Hematopoietic multipotent progenitor cell treated with erythropoietin and hydrocortisone succinate and interleukin-3 and kit ligand, for 15 days (in vitro differentiated cells): ENCODE measurements around the gene HDLBP.

Source experiments
- DNase-seq: peaks from one replicate; pipeline ENCODE4 v3.0.0-alpha.2; 2015; ENCODE audit warnings: low spot score

The HDLBP gene

GRCh38 chr2:241189856-241190201 lies 125.6 kb downstream of the HDLBP start:
- no peak for DNase-seq

GRCh38 chr2:241189093-241189855 lies 126.2 kb downstream of the HDLBP start:
- no peak for DNase-seq

- no peak for DNase-seq
Observed at GRCh38 chr2:241188361-241189092, 126.9 kb downstream of the HDLBP start, which contains the start of gene ANO7. Gene ANO7, plus strand, starts transcription at chr2:241188677. Its CDS starts 1,387 bp downstream, at chr2:241190064.

- no peak for DNase-seq
Observed at GRCh38 chr2:241187918-241188234, 127.6 kb downstream of the HDLBP start.

- DNase-seq: no peak
Observed at GRCh38 chr2:241187101-241187917, 128.2 kb downstream of the HDLBP start.

GRCh38 chr2:241185961-241186360 lies 129.5 kb downstream of the HDLBP start:
- DNase-seq: no peak

GRCh38 chr2:241184901-241185300 lies 130.6 kb downstream of the HDLBP start:
- DNase-seq: no peak

GRCh38 chr2:241183221-241183620 lies 132.3 kb downstream of the HDLBP start:
- no peak for DNase-seq

GRCh38 chr2:241182531-241183133 lies 132.8 kb downstream of the HDLBP start:
- no peak for DNase-seq

- no peak for DNase-seq
Observed at GRCh38 chr2:241182126-241182525, 133.3 kb downstream of the HDLBP start.

GRCh38 chr2:241180495-241180894 lies 135.0 kb downstream of the HDLBP start:
- DNase-seq: no peak

- DNase-seq: no peak
Observed at GRCh38 chr2:241179899-241180298, 135.6 kb downstream of the HDLBP start.

GRCh38 chr2:241178961-241179360 lies 136.5 kb downstream of the HDLBP start:
- no peak for DNase-seq

- no peak for DNase-seq
Observed at GRCh38 chr2:241177526-241178334, 137.7 kb downstream of the HDLBP start.
